Upper lobe of right lung (tissue), 1 donor: Measurements from ENCODE around the gene APEX2. TPM values are rescaled to one million over a fixed set of nuclear protein-coding genes. Genes with fewer than 3 reads are reported as not detected.
A peak's percentile ranks its signal among the peaks of the same experiment; 100 is the strongest.

Source experiments
- ATAC-seq: fragments of 200-7000 bp; cut with Tn5 transposase; one replicate; pipeline ENCODE4 v1.9.1; 2020; ENCODE audit warnings: mild to moderate bottlenecking, moderate library complexity
- DNase-seq: peaks from one replicate; pipeline ENCODE4 v3.0.0-alpha.2; 2020
- H3K27ac ChIP-seq: fragments of 200-600 bp; one replicate; pipeline ENCODE4 v1.8.0; 2022
- H3K27me3 ChIP-seq: fragments of 200-600 bp; one replicate; pipeline ENCODE4 v1.8.0; 2022; ENCODE audit warnings: mild to moderate bottlenecking
- H3K36me3 ChIP-seq: fragments of 200-600 bp; one replicate; pipeline ENCODE4 v1.8.0; 2022
- H3K4me1 ChIP-seq: fragments of 200-600 bp; one replicate; pipeline ENCODE4 v1.8.0; 2022
- H3K4me3 ChIP-seq: fragments of 200-600 bp; one replicate; pipeline ENCODE4 v1.8.0; 2022; ENCODE audit warnings: mild to moderate bottlenecking
- H3K9me3 ChIP-seq: fragments of 200-600 bp; one replicate; pipeline ENCODE4 v1.8.0; 2022
- intact Hi-C: fragments of 100-400 bp; cut with DNase I; formaldehyde crosslinking; loops from one replicate; pipeline ENCODE4 v1.11.0; 2022
- total RNA-seq: library from RNA; stranded (reverse); fragmentation: NEBNext Ultra II Directional; extraction: Animal tissue kit (Norgen Biotek cat#: 25700); gene quantifications from one replicate; pipeline ENCODE4 v1.2.1, GENCODE V29; 2021
- TF ChIP-seq, protein P1 (sequence below): fragments of 200-600 bp; IDR thresholded peaks from one replicate; pipeline ENCODE4 v1.8.0; 2022; ENCODE audit warnings: antibody characterized with exemption
- donor health status: DM: no; HTN: yes; CAD: no; lungs with severe emphysema.

The APEX2 gene
- total RNA-seq, 1 donor from 2014 or later: 10.5 TPM

DNA sequence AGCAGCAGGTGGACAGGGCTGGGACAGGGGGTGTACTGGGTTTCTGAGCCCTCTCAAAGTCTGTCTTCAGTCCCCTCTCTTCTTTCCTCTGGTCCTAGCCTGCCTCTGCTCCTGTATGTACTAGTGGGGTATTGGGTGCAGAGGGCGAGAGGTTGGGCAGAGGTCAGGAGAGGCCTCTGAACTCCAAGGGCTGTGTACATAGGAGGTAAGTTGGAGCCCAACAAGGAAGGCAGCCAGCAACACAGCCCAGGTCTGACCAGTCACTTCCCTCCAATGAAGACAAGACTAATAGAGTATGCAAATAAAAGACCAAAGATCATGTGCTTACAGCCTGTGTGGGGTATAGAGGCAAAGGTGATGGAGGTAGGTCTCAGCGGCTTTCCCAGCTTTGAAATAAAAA lies 6.1 kb upstream of the APEX2 start, which contains the start of gene PFKFB1:
Gene PFKFB1 (minus strand): TSS at position 90 of the 400 bp plus-strand sequence. CDS start 181 bp downstream, outside the sequence.
- no peaks in the 10 kb centered on the region for H3K4me1 ChIP-seq
- no peaks in the 10 kb centered on the region for H3K9me3 ChIP-seq
- no peak within 1 kb of the TSS for H3K27ac ChIP-seq
- H3K36me3 ChIP-seq: no peaks in the 10 kb centered on the region
- TF ChIP-seq, protein P1, sequence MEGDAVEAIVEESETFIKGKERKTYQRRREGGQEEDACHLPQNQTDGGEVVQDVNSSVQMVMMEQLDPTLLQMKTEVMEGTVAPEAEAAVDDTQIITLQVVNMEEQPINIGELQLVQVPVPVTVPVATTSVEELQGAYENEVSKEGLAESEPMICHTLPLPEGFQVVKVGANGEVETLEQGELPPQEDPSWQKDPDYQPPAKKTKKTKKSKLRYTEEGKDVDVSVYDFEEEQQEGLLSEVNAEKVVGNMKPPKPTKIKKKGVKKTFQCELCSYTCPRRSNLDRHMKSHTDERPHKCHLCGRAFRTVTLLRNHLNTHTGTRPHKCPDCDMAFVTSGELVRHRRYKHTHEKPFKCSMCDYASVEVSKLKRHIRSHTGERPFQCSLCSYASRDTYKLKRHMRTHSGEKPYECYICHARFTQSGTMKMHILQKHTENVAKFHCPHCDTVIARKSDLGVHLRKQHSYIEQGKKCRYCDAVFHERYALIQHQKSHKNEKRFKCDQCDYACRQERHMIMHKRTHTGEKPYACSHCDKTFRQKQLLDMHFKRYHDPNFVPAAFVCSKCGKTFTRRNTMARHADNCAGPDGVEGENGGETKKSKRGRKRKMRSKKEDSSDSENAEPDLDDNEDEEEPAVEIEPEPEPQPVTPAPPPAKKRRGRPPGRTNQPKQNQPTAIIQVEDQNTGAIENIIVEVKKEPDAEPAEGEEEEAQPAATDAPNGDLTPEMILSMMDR: no peak
- DNase-seq: no peak
- no peak within 1 kb of the TSS for H3K4me3 ChIP-seq
- ATAC-seq: no peak
- no peaks in the 10 kb centered on the region for H3K27me3 ChIP-seq
- intact Hi-C loops: no loop called here

DNA sequence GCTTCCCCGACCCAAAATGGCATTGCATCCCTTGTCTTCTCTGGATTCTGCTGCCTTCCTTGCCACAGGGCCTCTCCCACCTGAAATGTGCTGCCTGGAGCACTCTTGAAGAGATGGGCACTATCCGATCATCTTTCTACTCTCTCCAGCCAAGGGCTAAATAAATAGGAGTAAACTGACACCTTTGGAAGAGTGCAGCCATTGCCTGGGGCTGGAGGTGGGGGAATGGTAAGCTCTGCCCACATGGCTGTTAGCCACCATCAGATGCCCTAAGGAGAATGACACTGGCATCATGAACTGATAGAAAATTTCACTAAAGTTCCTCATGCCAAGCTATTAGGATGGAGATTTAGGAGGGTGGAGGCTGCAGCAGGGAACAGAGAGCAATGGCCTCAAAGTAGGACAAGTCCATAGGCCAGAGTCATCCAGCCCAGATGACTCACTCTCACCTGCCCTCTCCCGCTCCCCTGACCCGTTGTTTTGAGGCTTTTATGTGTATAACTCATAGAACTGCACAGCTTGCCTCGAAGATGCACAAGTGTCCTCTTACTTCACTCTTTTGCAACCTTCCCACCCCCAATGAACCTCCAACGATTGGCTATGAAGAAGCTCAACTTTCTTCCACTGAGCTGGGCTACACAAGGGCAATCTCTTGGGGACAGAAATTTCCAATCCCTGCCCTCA lies 5.4 kb upstream of the APEX2 start:
- TF ChIP-seq, protein P1: no peak
- ATAC-seq (peak; percentile 43), DNase-seq (no peak)
- Histone ChIP-seq H3K36me3 (no peaks in the 10 kb centered on the region), H3K27ac (no peak overlapping the region), H3K4me1 (no peaks in the 10 kb centered on the region), H3K27me3 (no peaks in the 10 kb centered on the region), H3K4me3 (no peak overlapping the region), H3K9me3 (no peaks in the 10 kb centered on the region)
- intact Hi-C loops: no loop called here

DNA sequence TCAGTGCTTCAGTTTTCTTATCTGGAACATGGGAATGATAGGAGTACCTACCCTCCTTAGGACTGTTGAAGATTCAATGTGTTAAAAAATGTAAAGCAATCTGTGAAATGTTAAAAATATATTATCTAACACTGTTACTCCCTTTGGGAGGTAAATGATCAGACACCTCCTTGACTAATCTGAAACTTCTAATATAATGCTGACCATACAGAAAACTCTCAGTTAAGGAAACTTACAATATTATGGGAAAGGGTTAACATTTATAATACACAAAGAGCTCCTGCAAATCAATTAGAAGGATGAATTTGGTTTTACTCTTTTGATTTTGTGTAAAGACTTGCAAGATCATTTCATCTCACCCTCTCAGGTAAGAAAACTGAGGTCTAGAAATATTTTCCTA lies 4.5 kb upstream of the APEX2 start:
- H3K4me3 ChIP-seq: no peak overlapping the region
- H3K27me3 ChIP-seq: no peaks in the 10 kb centered on the region
- TF ChIP-seq, protein P1: no peak
- no peaks in the 10 kb centered on the region for H3K36me3 ChIP-seq
- H3K27ac ChIP-seq: no peak overlapping the region
- DNase-seq (no peak), ATAC-seq (no peak)
- H3K9me3 ChIP-seq: no peaks in the 10 kb centered on the region
- intact Hi-C loops: no loop called here
- H3K4me1 ChIP-seq: no peaks in the 10 kb centered on the region

DNA sequence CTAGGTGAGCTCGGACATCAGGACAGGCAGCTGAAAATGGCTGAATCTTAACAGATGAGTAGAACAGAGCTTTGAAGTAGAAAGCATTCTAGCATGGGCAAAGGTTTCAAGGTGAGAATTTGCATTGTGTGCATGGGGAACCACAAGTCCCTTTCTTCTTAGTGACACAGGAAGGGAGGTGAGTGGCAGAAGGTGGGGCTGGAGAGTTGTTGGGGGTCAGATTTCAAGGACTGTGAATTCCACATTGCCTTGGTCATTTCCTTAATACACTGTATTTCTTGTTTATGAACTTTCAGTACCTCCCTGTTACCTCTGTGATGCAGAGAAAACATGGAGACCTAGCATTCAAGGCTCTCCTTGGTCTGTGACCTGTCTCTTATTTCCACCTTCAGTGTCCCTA lies 4.1 kb downstream of the APEX2 start:
- H3K4me3 ChIP-seq: no peak overlapping the region
- no peak for ATAC-seq
- no peaks in the 10 kb centered on the region for H3K9me3 ChIP-seq
- no peak overlapping the region for H3K27ac ChIP-seq
- H3K4me1 ChIP-seq: peaks cover 7% of the 10 kb centered on the region
- peaks cover 14% of the 10 kb centered on the region for H3K36me3 ChIP-seq
- intact Hi-C loops: no loop called here
- H3K27me3 ChIP-seq: no peaks in the 10 kb centered on the region
- no peak for DNase-seq
- TF ChIP-seq, protein P1: no peak

DNA sequence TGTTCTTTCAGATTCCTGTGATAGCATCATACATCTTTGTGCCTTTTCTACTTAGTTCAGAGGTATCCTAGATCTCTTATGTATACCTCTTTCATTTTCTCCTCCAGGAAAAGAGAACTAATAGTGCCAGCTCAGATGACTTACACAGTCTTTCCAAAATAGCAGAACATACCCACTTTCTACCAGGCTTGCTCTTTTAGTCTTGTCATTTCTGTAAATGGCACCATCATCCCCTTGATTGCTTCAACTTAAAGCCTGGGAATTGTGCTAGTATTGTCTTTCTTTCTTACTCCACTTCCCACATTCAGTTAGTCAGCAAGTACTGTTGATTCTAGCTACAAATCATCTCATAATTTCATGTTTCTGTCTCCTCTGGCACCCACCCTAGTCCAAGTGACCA lies 5.1 kb downstream of the APEX2 start:
- Histone ChIP-seq H3K4me3 (no peak overlapping the region), H3K4me1 (peaks cover 7% of the 10 kb centered on the region), H3K9me3 (no peaks in the 10 kb centered on the region), H3K27ac (no peak overlapping the region), H3K27me3 (no peaks in the 10 kb centered on the region), H3K36me3 (peaks cover 14% of the 10 kb centered on the region)
- ATAC-seq (no peak), DNase-seq (no peak)
- intact Hi-C loops: no loop called here
- TF ChIP-seq, protein P1: no peak
